Midbrain (tissue), 1 donor: ENCODE data around the gene MMP28.

Source experiments
- DNase-seq: peaks from one replicate; lab custom pipeline; 2025; lab: John Stamatoyannopoulos, UW

The MMP28 gene

DNA sequence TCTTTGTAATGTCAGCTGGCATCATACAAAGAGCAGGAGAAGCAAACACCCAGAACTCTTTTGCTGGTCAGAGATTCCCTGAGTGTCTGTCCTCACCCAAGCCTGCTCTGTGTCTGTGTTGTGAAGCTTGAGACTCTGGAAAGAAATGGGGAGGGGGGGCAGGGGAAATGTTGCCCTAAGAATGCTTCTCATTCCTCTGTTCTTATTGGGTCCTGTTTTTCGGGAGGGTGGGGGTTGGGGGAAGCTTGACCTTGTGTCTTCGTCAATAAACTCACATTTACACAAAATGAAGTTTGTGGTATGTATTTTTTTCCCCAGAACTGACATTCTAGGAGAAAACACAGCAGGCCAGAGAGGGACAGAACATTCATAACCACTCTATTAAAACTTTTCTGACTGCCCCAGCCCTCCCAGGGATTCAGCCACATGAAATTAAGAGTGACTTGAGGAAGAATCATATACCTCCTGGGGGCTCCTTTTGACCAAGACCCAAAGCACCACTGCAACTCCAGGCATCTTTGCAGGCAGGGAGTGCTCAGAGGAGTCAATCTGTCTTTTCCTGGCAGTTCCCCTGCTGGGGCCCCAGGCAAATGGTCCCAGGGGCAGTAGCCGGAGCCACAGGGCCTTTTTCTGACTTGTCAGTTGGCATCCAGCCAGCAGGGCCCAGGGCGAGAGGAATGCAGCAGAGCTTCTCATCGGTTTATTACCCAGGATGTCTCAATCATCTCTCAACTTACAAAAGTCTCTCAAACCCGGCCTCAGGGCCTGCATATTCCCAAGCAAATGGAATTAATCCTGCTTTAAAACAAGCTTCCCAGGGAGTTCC, 69.1 kb downstream of the MMP28 start:
- DNase-seq, result no peak

DNA sequence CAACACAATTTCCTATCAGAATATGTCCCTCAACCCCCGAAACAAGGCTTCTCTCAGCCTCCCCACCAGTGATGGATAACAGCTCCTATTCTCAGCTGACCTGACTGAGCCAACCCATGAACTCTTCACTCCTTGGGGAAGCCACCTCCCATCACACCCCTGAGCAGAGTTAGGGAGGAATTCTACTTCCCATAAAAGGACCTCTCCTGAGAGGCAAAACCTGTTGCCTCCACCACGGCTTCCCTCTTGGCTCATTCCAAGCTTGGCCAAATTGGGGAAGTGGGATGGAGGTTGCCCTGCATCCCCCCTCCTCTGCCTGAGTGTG, 69.7 kb downstream of the MMP28 start:
- DNase-seq, result no peak

DNA sequence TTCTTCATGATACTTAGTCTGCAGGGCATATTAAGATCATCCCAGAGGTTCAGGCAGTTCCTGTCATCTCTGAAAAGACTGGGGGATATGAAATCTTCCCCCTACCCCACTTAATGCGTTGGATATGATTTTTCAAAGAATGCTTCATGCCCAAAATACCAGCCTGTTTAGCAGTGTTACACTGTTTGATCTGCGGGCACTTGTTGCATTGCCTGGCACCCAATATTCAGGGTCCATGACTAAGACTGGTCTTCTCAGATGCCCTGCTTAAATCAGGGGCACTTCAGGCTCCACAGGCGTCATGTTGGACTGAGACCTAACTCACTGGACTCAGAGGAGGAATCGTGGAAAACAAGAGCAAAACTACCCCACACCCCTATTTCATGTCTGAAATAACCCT, 70.4 kb downstream of the MMP28 start:
- no peak for DNase-seq

DNA sequence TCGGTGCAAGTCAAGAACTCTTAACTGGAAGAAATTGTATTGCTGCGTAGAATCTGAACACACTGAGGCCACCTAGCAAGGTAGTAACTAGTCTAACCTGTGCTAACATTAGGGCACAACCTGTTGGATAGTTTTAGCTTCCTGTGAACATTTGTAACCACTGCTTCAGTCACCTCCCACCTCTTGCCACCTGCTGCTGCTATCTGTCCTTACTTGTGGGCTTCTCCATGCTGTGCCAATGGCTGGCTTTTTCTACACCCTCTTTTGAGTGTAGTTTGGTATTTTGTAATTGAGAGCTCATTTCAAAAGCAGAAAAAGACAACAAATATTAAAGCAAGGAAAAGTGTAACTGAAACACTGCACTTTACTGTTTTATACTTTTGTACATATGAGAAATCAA, 71.7 kb downstream of the MMP28 start:
- DNase-seq, result no peak

DNA sequence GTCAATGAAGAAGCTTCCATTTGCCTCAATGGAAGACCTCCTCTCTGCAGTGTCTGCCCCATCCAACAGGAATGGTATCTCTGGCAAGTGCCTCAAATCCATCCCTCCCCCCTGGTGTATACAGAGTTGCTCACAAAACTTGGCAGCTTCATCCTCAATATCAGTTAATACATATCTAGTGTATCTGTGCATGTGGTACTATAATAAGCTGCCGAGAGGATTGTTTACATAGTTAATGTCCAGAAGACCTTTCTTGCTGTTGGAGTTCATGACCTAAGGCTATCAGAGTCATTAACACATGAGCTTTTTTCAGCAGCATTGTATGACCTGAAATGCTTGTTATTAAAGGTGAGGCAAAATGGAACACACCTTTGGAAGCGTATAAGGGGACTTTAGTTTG, 78.0 kb downstream of the MMP28 start:
- DNase-seq, result no peak

DNA sequence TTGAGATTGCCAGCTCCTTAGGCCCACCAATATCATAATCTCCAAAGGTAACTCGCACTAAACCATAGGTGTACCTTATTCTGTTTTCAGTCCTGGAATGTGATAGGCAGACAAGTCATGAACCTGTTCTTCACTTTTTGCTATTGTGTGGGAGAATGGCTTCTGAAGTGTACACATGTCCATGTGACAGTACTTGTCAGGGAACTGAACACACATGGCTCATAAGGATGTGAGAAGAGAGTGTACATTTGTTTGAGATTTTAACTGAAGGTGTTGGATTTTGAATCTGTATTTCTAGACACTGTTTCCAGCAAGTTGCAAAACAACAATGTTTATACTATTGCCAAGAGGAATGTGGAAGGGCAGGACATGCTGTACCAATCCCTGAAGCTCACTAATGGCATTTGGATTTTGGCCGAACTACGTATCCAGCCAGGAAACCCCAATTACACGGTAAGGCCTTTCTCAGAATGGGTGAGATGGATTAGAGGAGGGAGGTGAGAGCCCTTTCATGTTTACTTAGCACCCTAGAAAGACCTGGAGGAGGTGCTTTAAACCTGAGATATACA, 78.5 kb downstream of the MMP28 start:
- no peak for DNase-seq

DNA sequence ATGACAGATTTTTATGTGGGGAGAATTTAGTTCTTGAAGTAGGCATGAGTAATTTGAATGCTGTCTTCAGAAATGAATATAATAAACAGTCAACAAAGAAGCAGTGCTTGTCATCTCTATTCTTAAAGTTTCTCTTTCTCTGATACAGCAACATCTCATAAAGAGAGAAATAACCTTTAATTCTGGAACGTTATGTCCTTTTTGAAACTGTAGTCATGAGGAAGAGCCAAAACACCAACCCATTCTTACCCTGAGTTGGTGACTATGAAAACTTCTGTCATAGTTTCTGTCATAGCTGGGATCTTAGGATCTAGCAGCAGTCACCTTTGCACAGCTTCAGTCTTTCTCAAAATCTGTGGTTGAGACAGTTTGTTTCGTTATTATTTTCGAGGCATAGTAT, 79.3 kb downstream of the MMP28 start:
- DNase-seq, result no peak
